Measurements from ENCODE around the gene FPR2. TPM values are rescaled to one million over a fixed set of nuclear protein-coding genes. Genes with fewer than 3 reads are reported as not detected.

FPR2 gene
- total and polyA plus RNA-seq, 2 experiments from 2014 or later: not detected

GRCh38 chr19:51771376-51772130, 10.6 kb downstream of the FPR2 start:
- H3K4me1 ChIP-seq (ENCODE audit: insufficient read depth): no peaks in the 10 kb centered on the region
- no peak overlapping the region for H3K27ac Mint-ChIP-seq
- no peaks in the 10 kb centered on the region for H3K36me3 ChIP-seq (ENCODE audit: insufficient read depth)
- no peak overlapping the region for H3K4me3 Mint-ChIP-seq
- no peaks in the 10 kb centered on the region for H3K27me3 ChIP-seq (ENCODE audit: insufficient read depth)
- H3K9me3 Mint-ChIP-seq: peaks cover 20% of the 10 kb centered on the region
- ATAC-seq: no peak
- no peak for TF ChIP-seq EZH2 (IDR thresholded peaks at IDR 0.05; ENCODE audit: low read depth, unreplicated experiment)
- TF ChIP-seq ETS1 (IDR thresholded peaks at IDR 0.05): no peak
- TF ChIP-seq ZNF331 (CRISPR knock-in tag; IDR thresholded peaks at IDR 0.05; ENCODE audit: low read depth): no peak
- TF ChIP-seq, protein P1, sequence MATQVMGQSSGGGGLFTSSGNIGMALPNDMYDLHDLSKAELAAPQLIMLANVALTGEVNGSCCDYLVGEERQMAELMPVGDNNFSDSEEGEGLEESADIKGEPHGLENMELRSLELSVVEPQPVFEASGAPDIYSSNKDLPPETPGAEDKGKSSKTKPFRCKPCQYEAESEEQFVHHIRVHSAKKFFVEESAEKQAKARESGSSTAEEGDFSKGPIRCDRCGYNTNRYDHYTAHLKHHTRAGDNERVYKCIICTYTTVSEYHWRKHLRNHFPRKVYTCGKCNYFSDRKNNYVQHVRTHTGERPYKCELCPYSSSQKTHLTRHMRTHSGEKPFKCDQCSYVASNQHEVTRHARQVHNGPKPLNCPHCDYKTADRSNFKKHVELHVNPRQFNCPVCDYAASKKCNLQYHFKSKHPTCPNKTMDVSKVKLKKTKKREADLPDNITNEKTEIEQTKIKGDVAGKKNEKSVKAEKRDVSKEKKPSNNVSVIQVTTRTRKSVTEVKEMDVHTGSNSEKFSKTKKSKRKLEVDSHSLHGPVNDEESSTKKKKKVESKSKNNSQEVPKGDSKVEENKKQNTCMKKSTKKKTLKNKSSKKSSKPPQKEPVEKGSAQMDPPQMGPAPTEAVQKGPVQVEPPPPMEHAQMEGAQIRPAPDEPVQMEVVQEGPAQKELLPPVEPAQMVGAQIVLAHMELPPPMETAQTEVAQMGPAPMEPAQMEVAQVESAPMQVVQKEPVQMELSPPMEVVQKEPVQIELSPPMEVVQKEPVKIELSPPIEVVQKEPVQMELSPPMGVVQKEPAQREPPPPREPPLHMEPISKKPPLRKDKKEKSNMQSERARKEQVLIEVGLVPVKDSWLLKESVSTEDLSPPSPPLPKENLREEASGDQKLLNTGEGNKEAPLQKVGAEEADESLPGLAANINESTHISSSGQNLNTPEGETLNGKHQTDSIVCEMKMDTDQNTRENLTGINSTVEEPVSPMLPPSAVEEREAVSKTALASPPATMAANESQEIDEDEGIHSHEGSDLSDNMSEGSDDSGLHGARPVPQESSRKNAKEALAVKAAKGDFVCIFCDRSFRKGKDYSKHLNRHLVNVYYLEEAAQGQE (IDR thresholded peaks at IDR 0.05; ENCODE audit: unreplicated experiment): no peak
- TF ChIP-seq STAT1 (IDR thresholded peaks at IDR 0.05; ENCODE audit: unreplicated experiment): no peak
- no peak for TF ChIP-seq ZNF462 (CRISPR knock-in tag; IDR thresholded peaks at IDR 0.05)
- no peak for TF ChIP-seq JUNB (IDR thresholded peaks at IDR 0.05; ENCODE audit: unreplicated experiment)
- TF ChIP-seq POLR2AphosphoS5 (IDR thresholded peaks at IDR 0.05; ENCODE audit: low read depth): no peak
- TF ChIP-seq CREB1 (CRISPR knock-in tag; IDR thresholded peaks at IDR 0.05; ENCODE audit: low read depth): no peak
- TF ChIP-seq ZNF114 (CRISPR knock-in tag; IDR thresholded peaks at IDR 0.05): no peak
- no peak for TF ChIP-seq EZH2phosphoT487 (IDR thresholded peaks at IDR 0.05; ENCODE audit: unreplicated experiment)
- no peak for TF ChIP-seq NANOG (IDR thresholded peaks at IDR 0.05; ENCODE audit: borderline replicate concordance)
- TF ChIP-seq, protein P2, sequence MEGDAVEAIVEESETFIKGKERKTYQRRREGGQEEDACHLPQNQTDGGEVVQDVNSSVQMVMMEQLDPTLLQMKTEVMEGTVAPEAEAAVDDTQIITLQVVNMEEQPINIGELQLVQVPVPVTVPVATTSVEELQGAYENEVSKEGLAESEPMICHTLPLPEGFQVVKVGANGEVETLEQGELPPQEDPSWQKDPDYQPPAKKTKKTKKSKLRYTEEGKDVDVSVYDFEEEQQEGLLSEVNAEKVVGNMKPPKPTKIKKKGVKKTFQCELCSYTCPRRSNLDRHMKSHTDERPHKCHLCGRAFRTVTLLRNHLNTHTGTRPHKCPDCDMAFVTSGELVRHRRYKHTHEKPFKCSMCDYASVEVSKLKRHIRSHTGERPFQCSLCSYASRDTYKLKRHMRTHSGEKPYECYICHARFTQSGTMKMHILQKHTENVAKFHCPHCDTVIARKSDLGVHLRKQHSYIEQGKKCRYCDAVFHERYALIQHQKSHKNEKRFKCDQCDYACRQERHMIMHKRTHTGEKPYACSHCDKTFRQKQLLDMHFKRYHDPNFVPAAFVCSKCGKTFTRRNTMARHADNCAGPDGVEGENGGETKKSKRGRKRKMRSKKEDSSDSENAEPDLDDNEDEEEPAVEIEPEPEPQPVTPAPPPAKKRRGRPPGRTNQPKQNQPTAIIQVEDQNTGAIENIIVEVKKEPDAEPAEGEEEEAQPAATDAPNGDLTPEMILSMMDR (conservative IDR thresholded peaks at IDR 0.05; ENCODE audit: low read depth in 2 of 2): no peak
- no peak overlapping the region for H3K27ac ChIP-seq (ENCODE audit: low read depth)
- H3K4me1 Mint-ChIP-seq: no peaks in the 10 kb centered on the region
- no peaks in the 10 kb centered on the region for H3K36me3 Mint-ChIP-seq (ENCODE audit: low read depth)
- DNase-seq (ENCODE audit: low spot score): no peak
- peaks cover 11% of the 10 kb centered on the region for H3K27me3 Mint-ChIP-seq (ENCODE audit: insufficient read depth, low read depth, poor library complexity)
- H3K4me3 ChIP-seq: no peak overlapping the region
- no peaks in the 10 kb centered on the region for H3K79me2 ChIP-seq (replicated peaks; ENCODE audit: insufficient read depth)
- peak overlapping the region; percentile 65; the same call in 1 of the 2 replicates for H2AFZ ChIP-seq
- H3F3A ChIP-seq (replicated peaks; ENCODE audit: low read depth): no peaks in the 10 kb centered on the region
- H3K9me2 ChIP-seq (ENCODE audit: insufficient read depth): peaks cover 7% of the 10 kb centered on the region; the same call in 1 of the 2 replicates
- no peaks in the 10 kb centered on the region for H4K20me1 ChIP-seq (replicated peaks; ENCODE audit: insufficient read depth)
- no peak overlapping the region for H3K4me2 ChIP-seq
